ENCODE data around the gene MIPOL1. TPM values are rescaled to one million over a fixed set of nuclear protein-coding genes. Genes with fewer than 3 reads are reported as not detected.

The MIPOL1 gene
- total RNA-seq, 1 experiment from 2014 or later, result 15.4 TPM

GRCh38 chr14:37278636-37279538, 81.2 kb downstream of the MIPOL1 start:
- ATAC-seq (no peak), DNase-seq (ENCODE audit: low read depth, low spot score) (no peak)
- Histone ChIP-seq H3K9me3 (ENCODE audit: control insufficient read depth in 1 of 2, insufficient read depth in 1 of 2, low read depth in 1 of 2, low read length in 2 of 2) (no peaks in the 10 kb centered on the region), H3K4me1 (ENCODE audit: control insufficient read depth in 1 of 2, insufficient read depth in 2 of 2, low read length in 2 of 2) (no peaks in the 10 kb centered on the region), H3K27me3 (ENCODE audit: insufficient read depth, low read length) (no peaks in the 10 kb centered on the region), H3K27ac (ENCODE audit: low read depth, low read length) (no peak overlapping the region), H3K36me3 (ENCODE audit: control insufficient read depth in 1 of 2, insufficient read depth in 2 of 2, low read length in 2 of 2) (no peaks in the 10 kb centered on the region), H3K9me2 (ENCODE audit: insufficient read depth) (no peaks in the 10 kb centered on the region), H3K4me2 (ENCODE audit: low read length) (no peak overlapping the region), H4K20me1 (ENCODE audit: insufficient read depth) (no peaks in the 10 kb centered on the region), H3K79me2 (ENCODE audit: insufficient read depth, low read length) (no peaks in the 10 kb centered on the region), H3K9ac (ENCODE audit: low read length) (no peak overlapping the region), H2AFZ (ENCODE audit: low read depth, low read length, poor library complexity, severe bottlenecking) (no peak overlapping the region), H3K4me3 (replicated peaks in 1 of 2; ENCODE audit: low read depth in 1 of 2, low read length in 2 of 2) (no peak overlapping the region)
- CTCF ChIA-PET, result interaction anchor here (1.2 kb wide), 1 partner anchor 49 kb away, joined by 3 read pairs; no protein-coding TSS in a partner anchor
- intact Hi-C loops (cut with micrococcal nuclease), result no loop called here
- TF ChIP-seq CBX3 (IDR thresholded peaks at IDR 0.05; ENCODE audit: low read depth) (no peak), JUND (IDR thresholded peaks at IDR 0.05) (no peak), REST (IDR thresholded peaks at IDR 0.05; ENCODE audit: low read depth) (no peak), CTCF (IDR thresholded peaks at IDR 0.05 in 2 of 3, conservative IDR thresholded peaks at IDR 0.05 in 1 of 3; ENCODE audit: borderline replicate concordance in 1 of 3, insufficient read depth in 1 of 3, low read depth in 2 of 3, low read length in 2 of 3) (no peak), SP1 (IDR thresholded peaks at IDR 0.05; ENCODE audit: low read depth) (no peak), POLR2A (IDR thresholded peaks at IDR 0.05; ENCODE audit: borderline replicate concordance, extremely low read depth, insufficient read depth, insufficient read length) (no peak), ZFX (IDR thresholded peaks at IDR 0.05) (no peak), ZNF274 (IDR thresholded peaks at IDR 0.05; ENCODE audit: low read depth, low read length) (no peak), EZH2phosphoT487 (IDR thresholded peaks at IDR 0.05; ENCODE audit: borderline replicate concordance) (no peak), ELF1 (IDR thresholded peaks at IDR 0.05; ENCODE audit: borderline replicate concordance, low read depth) (no peak), TCF7L2 (IDR thresholded peaks at IDR 0.05; ENCODE audit: borderline replicate concordance, extremely low read depth, insufficient read depth, insufficient read length) (no peak), ATF3 (IDR thresholded peaks at IDR 0.05) (no peak)
- BruUV-seq (replicated peaks), result no TSS peak
- POLR2A ChIA-PET, result interaction anchor here (1.5 kb wide), 1 partner anchor 11 kb away, joined by 3 read pairs; no protein-coding TSS in a partner anchor
- RAD21 ChIA-PET (ENCODE audit: low non-redundant PET in 1 of 2, low total read pairs in 2 of 2, uncharacterized antibody in 2 of 2, unreplicated experiment in 2 of 2), result no interaction called here

All from HCT116 (cell line).